LNCAP (cell line): ENCODE measurements around the gene DBF4B.

Experiments
- CTCF ChIP-seq: fragments of 450-650 bp; IDR thresholded peaks from 2 replicates; pipeline ENCODE4 v1.5.1; 2017; ENCODE audit warnings: mild to moderate bottlenecking

Gene DBF4B

GRCh38 chr17:44797802-44798201, 89.3 kb downstream of the DBF4B start:
- no peak for TF ChIP-seq CTCF

- no peak for TF ChIP-seq CTCF
Observed at GRCh38 chr17:44798356-44798755, 89.9 kb downstream of the DBF4B start.
